Esophagus squamous epithelium (tissue), 5 donors: ENCODE measurements around the gene NR2F6. TPM values are rescaled to one million over a fixed set of nuclear protein-coding genes. Genes with fewer than 3 reads are reported as not detected.
A peak's percentile ranks its signal among the peaks of the same experiment; 100 is the strongest.

Source experiments
- DNase-seq: peaks from one replicate; lab custom pipeline; 2025; lab: John Stamatoyannopoulos, UW
- H3K27ac ChIP-seq, 4 donors: fragments of 200-600 bp; sonication (generic); one replicate each; pipeline ENCODE4 v1.5.1; 2016 to 2019; ENCODE audit warnings: mild to moderate bottlenecking in 1 of 4
- H3K27me3 ChIP-seq, 4 donors: fragments of 200-600 bp; sonication (generic); 1 replicate in 3 of 4; 2 replicates in 1 of 4; pipeline versions ENCODE4 v1.5.1 to v1.6.0; 2017 to 2021; ENCODE audit warnings: antibody characterized with exemption in 1 of 4
- H3K36me3 ChIP-seq, 3 donors: fragments of 200-600 bp; sonication (generic); one replicate each; pipeline ENCODE4 v1.5.1; 2016 to 2019
- H3K4me1 ChIP-seq, 3 donors: fragments of 200-600 bp; sonication (generic); one replicate each; pipeline ENCODE4 v1.5.1; 2017 to 2019
- H3K4me3 ChIP-seq, 4 donors: fragments of 200-600 bp; sonication (generic); 1 replicate in 3 of 4; 2 replicates in 1 of 4; pipeline ENCODE4 v1.5.1; 2016 to 2019; ENCODE audit warnings: mild to moderate bottlenecking in 2 of 4, moderate library complexity in 1 of 4
- H3K9me3 ChIP-seq, 3 donors: fragments of 200-600 bp; sonication (generic); one replicate each; pipeline ENCODE4 v1.5.1; 2016 to 2019
- CTCF ChIP-seq, 6 experiments: fragments of 450-650 bp in 4 of 6; fragments of 200-600 bp in 2 of 6; sonication (generic) in 2 of 6; IDR thresholded peaks; one replicate each; pipeline ENCODE4 v1.5.1; 2016 to 2019; ENCODE audit warnings: antibody characterized with exemption in 6 of 6, mild to moderate bottlenecking in 4 of 6, moderate library complexity in 4 of 6
- POLR2A ChIP-seq, 4 donors: fragments of 450-650 bp; IDR thresholded peaks; one replicate each; pipeline ENCODE4 v1.6.1; 2017; ENCODE audit warnings: antibody characterized with exemption in 4 of 4, mild to moderate bottlenecking in 4 of 4, moderate library complexity in 3 of 4
- WGBS, 2 donors: methylation state at CpG; one replicate each; pipeline ENCODE4 v1.1.5; 2018; 5-methylcytosine and 5-hydroxymethylcytosine counted together
- intact Hi-C: fragments of 100-400 bp; cut with DNase I; formaldehyde crosslinking; loops from one replicate; pipeline ENCODE4 v1.15.0; 2022
- total RNA-seq, 4 donors: library from RNA; depleted of rRNA; stranded (reverse); fragments of >200 nt; gene quantifications; one replicate each; pipeline ENCODE4 v1.1.0, GENCODE V29; 2016
- donor health status: DM: yes; HTN: yes; CAD: no.

Gene NR2F6
- total RNA-seq, 4 donors from 2014 or later = 52.8 to 115 (median 82.7) TPM

GRCh38 chr19:17263712-17264640 lies 18.3 kb upstream of the NR2F6 start:
- intact Hi-C loops = no loop called here
- TF ChIP-seq CTCF (IDR thresholded peaks at IDR 0.05) = no peak
- no peak for TF ChIP-seq POLR2A (IDR thresholded peaks at IDR 0.05)
- 77 to 78% methylated on average over 18 to 19 of the region's 23 CpGs for WGBS, 2 donors
- Histone ChIP-seq H3K27ac (peak overlapping the region; percentile 24 to 65 (median 58)), H3K9me3 (peaks cover 0 to 9% (median 0%) of the 10 kb centered on the region in 3 donors), H3K36me3 (peaks cover 0 to 5% (median 4%) of the 10 kb centered on the region in 3 donors), H3K4me3 (peak overlapping the region; percentile 9 to 59 (median 34)), H3K4me1 (peaks cover 7 to 32% (median 9%) of the 10 kb centered on the region in 3 donors), H3K27me3 (no peaks in the 10 kb centered on the region)
- DNase-seq = no peak

GRCh38 chr19:17262557-17262956 lies 16.8 kb upstream of the NR2F6 start:
- 83 to 84% methylated on average over 10 to 13 of the region's 16 CpGs for WGBS, 2 donors
- no peak for DNase-seq
- intact Hi-C loops = no loop called here
- peak overlapping the region in 1 of 4 donors; percentile 26 for H3K4me3 ChIP-seq
- TF ChIP-seq CTCF (IDR thresholded peaks at IDR 0.05) (no peak), POLR2A (IDR thresholded peaks at IDR 0.05) (no peak)
- H3K27ac ChIP-seq = no peak overlapping the region
- H3K9me3 ChIP-seq = peaks cover 0 to 9% (median 0%) of the 10 kb centered on the region in 3 donors
- no peaks in the 10 kb centered on the region for H3K36me3 ChIP-seq
- H3K4me1 ChIP-seq = peaks cover 0 to 19% (median 0%) of the 10 kb centered on the region in 3 donors
- no peaks in the 10 kb centered on the region for H3K27me3 ChIP-seq

GRCh38 chr19:17260842-17261325 lies 15.2 kb upstream of the NR2F6 start:
- Histone ChIP-seq H3K36me3 (no peaks in the 10 kb centered on the region), H3K27me3 (no peaks in the 10 kb centered on the region), H3K27ac (no peak overlapping the region), H3K4me3 (no peak overlapping the region), H3K9me3 (peaks cover 0 to 9% (median 0%) of the 10 kb centered on the region in 3 donors), H3K4me1 (peaks cover 0 to 12% (median 0%) of the 10 kb centered on the region in 3 donors)
- TF ChIP-seq CTCF (IDR thresholded peaks at IDR 0.05) (peak; percentile 85 to 95 (median 90)), POLR2A (IDR thresholded peaks at IDR 0.05) (no peak)
- intact Hi-C loops = no loop called here
- WGBS, 2 donors = 7 to 17% methylated on average over 15 of the region's 15 CpGs
- no peak for DNase-seq

- Histone ChIP-seq H3K27ac (no peak overlapping the region), H3K4me1 (peaks cover 0 to 8% (median 0%) of the 10 kb centered on the region in 3 donors), H3K9me3 (peaks cover 0 to 9% (median 0%) of the 10 kb centered on the region in 3 donors), H3K36me3 (no peaks in the 10 kb centered on the region), H3K27me3 (no peaks in the 10 kb centered on the region), H3K4me3 (no peak overlapping the region)
- TF ChIP-seq POLR2A (IDR thresholded peaks at IDR 0.05) = no peak
- TF ChIP-seq CTCF (IDR thresholded peaks at IDR 0.05) = no peak
- intact Hi-C loops = no loop called here
- 80% methylated on average over 1 of the region's 1 CpG; no CpG with 5 or more reads in 1 of the 2 donors for WGBS, 2 donors
- DNase-seq = no peak
Measured at GRCh38 chr19:17259934-17260333, 14.2 kb upstream of the NR2F6 start.
